OCI-LY1 (cell line): ENCODE data around the gene HDAC9.

Experiments used
- H2AFZ ChIP-seq: fragments of 200-600 bp; sonication (generic), shearing (Covaris generic); 2 replicates; pipeline ENCODE4 v1.6.0; 2014; ENCODE audit warnings: antibody characterized with exemption, mild to moderate bottlenecking, low read length
- H3F3A ChIP-seq: fragments of 200-600 bp; sonication (generic), shearing (Covaris generic); 2 replicates; pipeline ENCODE4 v1.6.0; 2014; ENCODE audit warnings: mild to moderate bottlenecking, antibody characterized with exemption, low read length, moderate library complexity; ENCODE audit not compliant: insufficient read depth
- H3K27ac ChIP-seq: fragments of 200-600 bp; sonication (generic); 2 replicates; pipeline ENCODE4 v1.5.1; 2014; ENCODE audit warnings: low read length, mixed run types, mild to moderate bottlenecking, low read depth; ENCODE audit not compliant: poor library complexity, severe bottlenecking
- H3K27me3 ChIP-seq: fragments of 200-600 bp; sonication (generic); 2 replicates; pipeline ENCODE4 v1.6.0; 2014; ENCODE audit warnings: antibody characterized with exemption, mild to moderate bottlenecking, low read length, moderate library complexity; ENCODE audit not compliant: insufficient read depth
- H3K36me3 ChIP-seq: fragments of 200-600 bp; sonication (generic); 2 replicates; pipeline ENCODE4 v1.6.1; 2014; ENCODE audit warnings: mild to moderate bottlenecking, antibody characterized with exemption, low read length, moderate library complexity, mixed read lengths; ENCODE audit not compliant: insufficient read depth
- H3K4me1 ChIP-seq: fragments of 200-600 bp; sonication (generic); 2 replicates; pipeline ENCODE4 v1.5.1; 2014; ENCODE audit warnings: mild to moderate bottlenecking, low read length, moderate library complexity; ENCODE audit not compliant: insufficient read depth, severe bottlenecking
- H3K4me2 ChIP-seq: fragments of 200-600 bp; sonication (generic), shearing (Covaris generic); 2 replicates; pipeline ENCODE4 v1.6.1; 2014; ENCODE audit warnings: low read length
- H3K4me3 ChIP-seq: fragments of 200-600 bp; sonication (generic); 2 replicates; pipeline ENCODE4 v1.5.1; 2014; ENCODE audit warnings: low read length, low read depth, mild to moderate bottlenecking, mixed read lengths; ENCODE audit not compliant: poor library complexity, severe bottlenecking
- H3K79me2 ChIP-seq: fragments of 200-600 bp; shearing (Covaris generic); 2 replicates; pipeline ENCODE4 v1.6.1; 2016; ENCODE audit warnings: mixed run types, low read length, mixed read lengths; ENCODE audit not compliant: insufficient read depth
- H3K9ac ChIP-seq: fragments of 200-600 bp; sonication (generic), shearing (Covaris generic); 2 replicates; pipeline ENCODE4 v1.6.1; 2014; ENCODE audit warnings: mild to moderate bottlenecking, low read length, mixed read lengths
- H3K9me2 ChIP-seq: fragments of 200-600 bp; sonication (generic), shearing (Covaris generic); 2 replicates; pipeline ENCODE4 v1.6.1; 2014; ENCODE audit warnings: low read depth, mild to moderate bottlenecking, low read length, mixed read lengths
- H3K9me3 ChIP-seq: fragments of 200-600 bp; shearing (Covaris generic); 2 replicates; pipeline ENCODE4 v1.6.1; 2014; ENCODE audit warnings: low read length, mixed read lengths
- H4K20me1 ChIP-seq: fragments of 200-600 bp; sonication (generic), shearing (Covaris generic); 2 replicates; pipeline ENCODE4 v1.6.0; 2016; ENCODE audit warnings: mild to moderate bottlenecking, low read length; ENCODE audit not compliant: insufficient read depth
- EZH2 ChIP-seq: fragments of 200-600 bp; sonication (generic), shearing (Covaris generic); IDR thresholded peaks from 2 replicates; pipeline ENCODE4 v1.8.0; 2017; ENCODE audit warnings: borderline replicate concordance, mixed run types, mild to moderate bottlenecking, antibody characterized with exemption, low read length, moderate library complexity, mixed read lengths
- TF ChIP-seq, protein P1 (sequence below): fragments of 200-600 bp; sonication (generic), shearing (Covaris generic); IDR thresholded peaks from 2 replicates; pipeline ENCODE4 v1.5.1; 2017; ENCODE audit warnings: mild to moderate bottlenecking, antibody characterized with exemption, low read length, moderate library complexity, mixed read lengths

The HDAC9 gene

GRCh38 chr7:18655912-18656311 is 160.4 kb downstream of the HDAC9 start:
- Histone ChIP-seq H3F3A (no peaks in the 10 kb centered on the region), H2AFZ (no peak overlapping the region), H3K9ac (no peak overlapping the region), H3K27ac (no peak overlapping the region), H3K9me3 (no peaks in the 10 kb centered on the region), H3K36me3 (peaks cover 7% of the 10 kb centered on the region), H3K79me2 (no peaks in the 10 kb centered on the region), H3K4me3 (no peak overlapping the region), H3K27me3 (no peaks in the 10 kb centered on the region), H4K20me1 (no peaks in the 10 kb centered on the region), H3K4me1 (peaks cover 12% of the 10 kb centered on the region), H3K4me2 (no peak overlapping the region), H3K9me2 (no peaks in the 10 kb centered on the region)
- TF ChIP-seq, protein P1, sequence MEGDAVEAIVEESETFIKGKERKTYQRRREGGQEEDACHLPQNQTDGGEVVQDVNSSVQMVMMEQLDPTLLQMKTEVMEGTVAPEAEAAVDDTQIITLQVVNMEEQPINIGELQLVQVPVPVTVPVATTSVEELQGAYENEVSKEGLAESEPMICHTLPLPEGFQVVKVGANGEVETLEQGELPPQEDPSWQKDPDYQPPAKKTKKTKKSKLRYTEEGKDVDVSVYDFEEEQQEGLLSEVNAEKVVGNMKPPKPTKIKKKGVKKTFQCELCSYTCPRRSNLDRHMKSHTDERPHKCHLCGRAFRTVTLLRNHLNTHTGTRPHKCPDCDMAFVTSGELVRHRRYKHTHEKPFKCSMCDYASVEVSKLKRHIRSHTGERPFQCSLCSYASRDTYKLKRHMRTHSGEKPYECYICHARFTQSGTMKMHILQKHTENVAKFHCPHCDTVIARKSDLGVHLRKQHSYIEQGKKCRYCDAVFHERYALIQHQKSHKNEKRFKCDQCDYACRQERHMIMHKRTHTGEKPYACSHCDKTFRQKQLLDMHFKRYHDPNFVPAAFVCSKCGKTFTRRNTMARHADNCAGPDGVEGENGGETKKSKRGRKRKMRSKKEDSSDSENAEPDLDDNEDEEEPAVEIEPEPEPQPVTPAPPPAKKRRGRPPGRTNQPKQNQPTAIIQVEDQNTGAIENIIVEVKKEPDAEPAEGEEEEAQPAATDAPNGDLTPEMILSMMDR = no peak
- no peak for TF ChIP-seq EZH2

GRCh38 chr7:18656362-18656761 is 160.8 kb downstream of the HDAC9 start:
- Histone ChIP-seq H3K27me3 (no peaks in the 10 kb centered on the region), H4K20me1 (no peaks in the 10 kb centered on the region), H3K9me2 (no peaks in the 10 kb centered on the region), H3K36me3 (peaks cover 6% of the 10 kb centered on the region), H3K4me3 (no peak overlapping the region), H2AFZ (no peak overlapping the region), H3F3A (no peaks in the 10 kb centered on the region), H3K9me3 (no peaks in the 10 kb centered on the region), H3K27ac (no peak overlapping the region), H3K9ac (no peak overlapping the region), H3K79me2 (no peaks in the 10 kb centered on the region), H3K4me2 (no peak overlapping the region), H3K4me1 (peaks cover 12% of the 10 kb centered on the region)
- TF ChIP-seq, protein P1 = no peak
- TF ChIP-seq EZH2 = no peak

GRCh38 chr7:18659746-18660145 is 164.2 kb downstream of the HDAC9 start:
- Histone ChIP-seq H2AFZ (no peak overlapping the region), H3K36me3 (peaks cover 3% of the 10 kb centered on the region)

More at GRCh38 chr7:18659746-18660145, 164.2 kb downstream of the HDAC9 start:
- Histone ChIP-seq H3K79me2 (no peaks in the 10 kb centered on the region), H3K27ac (peak overlapping the region; percentile 4), H3F3A (no peaks in the 10 kb centered on the region), H3K4me1 (peaks cover 12% of the 10 kb centered on the region), H3K4me2 (no peak overlapping the region), H3K9me3 (no peaks in the 10 kb centered on the region), H3K27me3 (no peaks in the 10 kb centered on the region), H3K9me2 (no peaks in the 10 kb centered on the region), H3K4me3 (no peak overlapping the region), H3K9ac (no peak overlapping the region), H4K20me1 (no peaks in the 10 kb centered on the region)
- TF ChIP-seq, protein P1 = no peak
- no peak for TF ChIP-seq EZH2
